Measurements from ENCODE around the gene SCFD2.
"Not testable (repeated sequence)": the region's sequence is repeated elsewhere in the genome, so short reads cannot be mapped to it uniquely, and the experiment has no call there.

DNA sequence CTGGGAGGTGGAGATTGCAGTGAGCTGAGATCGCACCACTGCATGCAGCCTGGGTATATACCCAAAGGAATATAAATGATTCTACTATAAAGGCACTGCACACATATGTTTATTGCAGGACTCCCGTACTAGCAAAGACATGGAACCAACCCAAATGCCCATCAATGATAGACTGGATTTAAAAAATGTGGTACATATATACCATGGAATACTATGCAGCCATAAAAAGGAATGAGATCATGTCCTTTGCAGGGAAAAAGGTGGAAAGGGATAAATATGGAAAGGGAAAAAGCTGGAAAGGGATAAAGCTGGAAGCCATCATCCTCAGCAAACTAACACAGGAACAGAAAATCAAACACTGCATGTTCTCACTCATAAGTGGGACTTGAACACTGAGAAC, 308.8 kb downstream of the SCFD2 start:
- TF ChIP-seq ZNF384 (IDR thresholded peaks at IDR 0.05); PKNOX1 (IDR thresholded peaks at IDR 0.05); FOXK2 (IDR thresholded peaks at IDR 0.05); BHLHE40 (IDR thresholded peaks at IDR 0.05; ENCODE audit: borderline replicate concordance): not testable (repeated sequence)
